GM19438 (cell line): ENCODE data around the gene C5AR2.
"Not testable (repeated sequence)": the region's sequence is repeated elsewhere in the genome, so short reads cannot be mapped to it uniquely, and the experiment has no call there.

ENCODE experiments used
- ATAC-seq: cut with Tn5 transposase; IDR thresholded peaks from one replicate; pipeline ENCODE4 v1.9.1; 2021; ENCODE audit warnings: low read depth; ENCODE audit not compliant: unreplicated experiment

Gene C5AR2

GRCh38 chr19:47357788-47358680 lies 26.1 kb downstream of the C5AR2 start:
- no peak for ATAC-seq

GRCh38 chr19:47358936-47359335 lies 27.0 kb downstream of the C5AR2 start:
- no peak for ATAC-seq

DNA sequence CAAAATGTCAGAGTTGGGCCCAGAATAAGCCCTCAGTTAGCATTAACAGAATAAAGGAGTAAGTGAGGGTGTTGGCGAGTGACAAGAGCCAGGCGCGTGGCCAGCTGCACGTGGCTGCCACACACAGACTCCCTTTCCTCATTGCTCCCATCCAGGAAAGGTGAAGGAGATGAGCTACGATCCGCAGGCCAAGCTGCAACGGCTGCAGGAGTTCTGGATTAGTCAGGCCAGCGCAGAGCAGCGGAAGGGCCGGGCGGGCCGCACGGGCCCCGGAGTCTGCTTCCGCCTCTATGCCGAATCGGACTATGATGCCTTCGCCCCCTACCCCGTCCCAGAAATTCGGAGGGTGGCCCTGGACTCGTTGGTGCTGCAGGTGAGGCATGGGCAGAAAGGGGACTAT lies 30.3 kb downstream of the C5AR2 start:
- no peak for ATAC-seq

DNA sequence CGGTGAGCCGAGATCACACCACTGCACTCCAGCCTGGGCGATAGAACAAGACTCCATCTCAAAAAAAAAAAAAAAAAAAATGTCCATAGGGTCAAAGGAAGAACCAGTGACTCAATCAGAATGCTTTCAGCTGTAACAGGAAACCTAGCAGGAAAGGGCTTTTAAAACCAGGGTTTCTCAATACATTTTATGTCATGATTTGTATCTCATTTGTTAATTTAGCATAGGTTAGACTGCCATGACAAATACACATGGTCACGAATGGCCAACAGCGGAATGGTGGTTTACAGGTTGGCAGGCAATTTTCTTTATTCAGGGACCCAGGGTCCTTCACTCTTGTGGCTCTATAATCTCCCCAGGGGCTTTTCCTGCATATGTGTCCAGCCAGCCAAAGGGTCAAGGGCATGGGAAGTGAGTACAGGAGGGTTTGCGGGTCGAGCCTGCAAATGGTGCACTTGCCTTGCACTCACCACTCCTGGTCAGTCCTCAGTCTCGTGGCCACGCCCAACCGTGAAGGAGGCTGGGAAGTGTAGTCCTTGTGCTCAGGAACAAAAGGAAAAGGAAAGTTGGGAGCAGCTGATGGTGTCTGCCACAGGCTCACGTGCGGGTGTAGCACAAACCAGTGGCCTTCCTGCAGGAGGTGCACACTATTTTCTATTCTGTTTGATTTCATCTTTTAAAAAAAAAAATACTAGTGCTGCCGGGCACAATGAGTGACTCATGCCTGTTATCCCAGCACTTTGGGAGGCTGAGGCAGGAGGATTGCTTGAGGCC lies 32.0 kb downstream of the C5AR2 start:
- ATAC-seq: no peak

- ATAC-seq: not testable (repeated sequence)
These were observed 33.5 kb downstream of the C5AR2 start for GRCh38 chr19:47365455-47365854.

- no peak for ATAC-seq
These were observed 38.2 kb downstream of the C5AR2 start for GRCh38 chr19:47370045-47370611.

- ATAC-seq: no peak
These were observed 39.3 kb downstream of the C5AR2 start for GRCh38 chr19:47371261-47371660.

DNA sequence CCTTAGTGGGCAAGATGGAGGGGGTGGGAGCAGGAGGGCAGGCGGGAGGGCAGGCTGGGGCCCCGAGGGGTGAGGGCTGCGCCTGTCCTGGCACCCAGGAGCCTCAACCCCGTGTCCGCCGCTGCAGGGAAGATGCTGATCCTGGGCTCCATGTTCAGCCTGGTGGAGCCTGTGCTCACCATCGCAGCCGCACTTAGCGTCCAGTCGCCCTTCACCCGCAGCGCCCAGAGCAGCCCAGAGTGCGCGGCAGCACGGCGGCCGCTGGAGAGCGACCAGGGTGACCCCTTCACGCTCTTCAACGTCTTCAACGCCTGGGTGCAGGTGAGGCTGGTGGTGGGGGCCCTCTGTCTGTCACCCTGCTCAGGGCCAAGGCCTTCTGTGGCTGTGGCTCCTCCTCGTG lies 40.6 kb downstream of the C5AR2 start:
- ATAC-seq: no peak

DNA sequence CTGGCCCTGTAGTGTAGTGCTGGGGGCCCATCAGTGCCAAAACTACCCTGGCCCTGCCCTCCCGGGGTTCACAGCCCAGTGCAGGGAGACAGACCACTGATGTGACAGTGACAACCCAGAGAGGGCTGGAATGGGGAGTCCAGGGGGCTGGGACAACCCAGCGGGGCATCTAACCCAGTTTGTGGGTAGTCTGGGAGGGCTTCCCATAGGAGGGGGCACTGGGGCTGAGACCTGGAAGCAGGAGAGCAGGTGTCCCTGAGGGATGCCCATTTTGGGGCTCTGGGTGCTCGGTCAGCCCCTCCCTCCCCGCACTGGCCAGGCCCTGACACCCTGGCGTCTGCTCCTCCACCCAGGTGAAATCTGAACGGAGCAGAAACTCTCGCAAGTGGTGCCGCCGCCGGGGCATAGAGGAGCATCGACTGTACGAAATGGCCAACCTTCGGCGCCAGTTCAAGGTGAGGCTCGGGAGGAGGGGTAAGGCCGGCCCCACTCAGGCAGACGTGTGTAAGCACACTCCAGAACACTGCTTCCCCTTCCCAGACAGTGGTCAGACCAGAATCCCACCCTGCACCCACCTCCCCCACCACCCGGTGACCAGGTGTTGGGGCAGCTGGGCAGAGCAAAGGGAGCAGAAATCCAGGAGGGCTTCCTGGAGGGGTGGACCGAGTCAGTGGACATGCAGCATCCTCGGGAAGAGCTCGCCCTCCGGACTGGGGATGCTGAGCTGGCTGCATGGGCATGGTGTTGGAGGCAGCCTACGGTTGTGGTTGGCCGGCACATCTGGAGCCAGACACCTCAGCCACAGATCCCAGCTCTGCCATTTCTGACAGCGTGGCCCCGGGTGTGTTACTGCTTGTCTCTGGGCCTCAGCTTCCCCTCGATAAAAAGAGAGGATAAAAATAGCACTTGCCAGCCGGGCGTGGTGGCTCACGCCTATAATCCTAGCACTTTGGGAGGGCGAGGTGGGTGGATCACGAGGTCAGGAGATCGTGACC lies 41.6 kb downstream of the C5AR2 start:
- ATAC-seq: no peak

DNA sequence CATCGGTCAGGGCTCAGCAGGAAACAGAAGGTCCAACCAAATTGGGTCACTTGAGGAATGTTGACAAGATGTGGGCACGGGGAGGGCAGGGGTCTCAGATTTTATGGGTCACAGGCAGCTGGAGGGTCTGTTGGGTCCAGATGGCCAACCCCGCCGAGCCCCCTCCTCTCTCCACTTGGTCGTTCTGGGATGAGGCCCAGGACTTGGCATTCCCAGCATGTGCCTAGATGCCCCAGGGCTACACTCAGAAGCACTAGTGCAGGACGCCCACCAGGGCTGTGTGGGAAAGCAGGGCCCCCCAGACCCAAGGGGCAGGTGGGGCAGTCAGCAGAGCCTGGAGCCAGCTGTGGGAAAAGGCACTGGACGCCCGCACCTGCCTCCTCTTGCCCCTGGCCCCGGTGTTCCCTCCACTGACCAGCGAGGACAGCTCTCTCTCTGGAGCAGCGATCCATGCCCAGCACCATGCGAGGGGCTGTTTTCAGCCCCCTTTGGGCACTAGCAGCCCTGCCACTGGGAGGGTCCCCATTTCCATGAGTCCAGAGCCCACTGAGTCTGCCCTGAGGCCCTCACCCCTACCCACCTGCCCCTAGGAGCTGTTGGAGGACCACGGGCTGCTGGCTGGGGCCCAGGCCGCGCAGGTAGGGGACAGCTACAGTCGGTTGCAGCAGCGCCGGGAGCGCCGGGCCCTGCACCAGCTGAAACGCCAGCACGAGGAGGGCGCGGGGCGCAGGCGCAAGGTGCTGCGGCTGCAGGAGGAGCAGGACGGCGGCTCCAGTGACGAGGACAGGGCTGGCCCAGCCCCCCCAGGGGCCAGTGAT lies 43.1 kb downstream of the C5AR2 start:
- no peak for ATAC-seq

DNA sequence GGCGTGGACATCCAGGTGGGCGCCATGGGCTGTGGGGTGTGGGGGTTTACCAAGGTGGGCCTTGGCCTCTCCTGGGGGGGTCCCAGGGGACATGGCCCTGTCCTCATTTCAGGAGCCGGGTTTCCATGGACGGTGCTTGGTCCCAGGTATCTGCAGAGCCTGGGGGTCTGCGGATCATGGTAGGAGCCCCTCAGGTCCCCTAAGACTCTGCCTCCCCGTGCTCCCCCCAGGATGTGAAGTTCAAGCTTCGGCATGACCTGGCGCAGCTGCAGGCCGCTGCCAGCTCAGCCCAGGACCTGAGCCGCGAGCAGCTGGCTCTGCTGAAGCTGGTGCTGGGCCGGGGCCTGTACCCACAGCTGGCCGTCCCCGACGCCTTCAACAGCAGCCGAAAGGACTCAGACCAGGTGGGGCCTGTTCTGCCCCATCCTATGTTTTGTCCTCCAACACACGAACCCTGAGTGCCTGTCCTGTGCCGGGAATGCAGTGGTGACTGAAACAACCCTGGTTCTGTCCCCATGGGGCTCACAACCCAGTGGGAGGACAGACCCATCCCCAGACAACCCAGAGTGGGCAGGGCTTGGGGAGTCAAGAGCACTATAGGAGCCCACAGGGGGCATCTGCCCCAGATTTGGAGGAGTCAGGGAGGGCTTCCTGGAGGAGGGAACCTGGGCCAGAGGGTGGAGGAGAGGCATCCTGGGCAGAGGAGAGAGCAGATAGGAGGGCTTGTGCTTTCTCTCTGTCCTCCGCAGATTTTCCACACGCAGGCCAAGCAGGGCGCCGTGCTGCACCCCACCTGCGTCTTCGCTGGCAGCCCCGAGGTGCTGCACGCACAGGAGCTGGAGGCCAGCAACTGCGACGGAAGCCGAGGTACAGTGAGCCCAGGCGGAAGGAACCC lies 44.0 kb downstream of the C5AR2 start:
- no peak for ATAC-seq

DNA sequence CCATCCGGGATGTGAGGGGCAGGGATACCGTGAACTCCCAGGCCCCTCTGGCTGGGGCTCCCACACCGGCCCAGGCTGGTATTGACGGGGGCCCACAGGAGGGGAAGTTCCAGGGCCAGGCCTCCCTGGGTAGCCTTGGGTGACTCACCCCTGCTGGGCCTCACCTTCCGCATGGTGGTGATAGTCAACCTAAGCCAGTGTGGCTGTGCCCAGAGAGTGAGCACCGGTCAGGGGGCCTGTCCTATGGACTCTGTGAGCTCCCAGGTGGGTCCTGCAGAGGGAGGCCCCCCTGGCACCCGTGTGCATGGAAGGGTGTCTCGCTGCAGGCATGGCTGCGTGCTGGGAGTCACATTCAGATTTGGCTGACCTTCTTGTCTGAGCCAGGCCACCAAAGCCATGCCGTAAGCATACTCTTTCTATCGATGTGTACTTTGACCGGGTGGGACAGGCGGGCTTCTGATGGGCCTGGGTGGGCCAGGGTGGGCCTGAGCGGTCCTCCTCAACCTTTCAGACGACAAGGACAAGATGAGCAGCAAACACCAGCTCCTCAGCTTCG lies 44.7 kb downstream of the C5AR2 start:
- no peak for ATAC-seq

- ATAC-seq: no peak
These were observed 45.3 kb downstream of the C5AR2 start for GRCh38 chr19:47377208-47377701.

DNA sequence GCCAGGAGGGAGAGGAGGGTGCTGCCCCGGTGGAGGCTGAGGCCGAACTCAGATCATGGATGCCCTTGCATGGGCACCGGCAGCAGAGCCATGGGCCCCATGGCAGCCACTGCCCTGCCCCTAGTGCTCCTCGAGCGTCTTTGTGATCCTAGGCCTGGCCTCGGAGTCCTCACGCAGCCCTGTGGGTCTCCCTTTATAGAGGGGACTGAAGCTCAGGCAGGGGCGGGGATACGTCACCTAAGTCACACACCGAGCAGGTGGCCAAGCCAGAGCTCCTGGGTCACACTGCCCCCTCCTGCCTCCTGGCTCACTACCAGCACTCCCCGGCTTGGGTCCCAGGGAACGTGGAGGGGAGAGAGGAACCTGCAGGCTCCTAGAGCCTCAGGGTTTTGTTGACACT lies 45.8 kb downstream of the C5AR2 start:
- no peak for ATAC-seq

DNA sequence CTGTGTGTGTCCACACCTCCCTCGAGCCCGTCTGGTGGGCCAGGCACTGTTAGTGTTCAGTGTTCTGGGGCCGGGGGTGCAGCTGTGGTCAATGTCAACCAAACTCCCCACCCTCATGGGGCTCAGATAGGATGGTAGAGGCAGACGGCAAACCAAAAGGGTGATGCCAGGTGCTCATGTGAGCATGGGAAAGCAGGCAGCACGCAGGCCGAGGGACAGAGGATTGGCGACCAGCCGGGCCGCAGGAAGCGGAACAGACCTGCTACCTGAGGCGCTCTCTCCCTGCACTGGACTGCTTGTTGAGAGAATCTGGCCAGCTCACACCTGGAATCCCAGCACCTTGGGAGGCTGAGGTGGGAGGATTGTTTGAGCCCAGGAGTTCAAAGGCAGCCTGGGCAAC lies 46.3 kb downstream of the C5AR2 start:
- no peak for ATAC-seq

GRCh38 chr19:47379381-47379938 lies 47.5 kb downstream of the C5AR2 start:
- no peak for ATAC-seq

DNA sequence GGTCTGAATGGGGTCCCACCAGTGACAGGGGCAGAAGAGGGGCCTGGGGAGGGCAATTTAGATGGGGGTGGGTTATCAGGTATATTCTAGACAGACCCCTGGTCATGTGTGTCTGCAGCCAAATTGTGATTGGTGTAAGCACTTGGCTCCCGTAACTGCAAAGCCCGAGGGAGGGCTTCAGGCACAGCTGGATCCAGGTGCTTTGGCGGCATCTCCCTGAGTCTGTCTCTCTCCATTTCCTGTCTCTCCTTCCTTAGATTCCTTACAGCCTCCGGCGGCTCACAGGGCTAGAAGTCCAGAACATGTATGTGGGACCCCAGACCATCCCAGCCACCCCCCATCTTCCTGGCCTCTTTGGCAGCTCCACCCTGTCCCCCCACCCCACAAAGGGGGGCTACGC lies 48.6 kb downstream of the C5AR2 start:
- no peak for ATAC-seq

DNA sequence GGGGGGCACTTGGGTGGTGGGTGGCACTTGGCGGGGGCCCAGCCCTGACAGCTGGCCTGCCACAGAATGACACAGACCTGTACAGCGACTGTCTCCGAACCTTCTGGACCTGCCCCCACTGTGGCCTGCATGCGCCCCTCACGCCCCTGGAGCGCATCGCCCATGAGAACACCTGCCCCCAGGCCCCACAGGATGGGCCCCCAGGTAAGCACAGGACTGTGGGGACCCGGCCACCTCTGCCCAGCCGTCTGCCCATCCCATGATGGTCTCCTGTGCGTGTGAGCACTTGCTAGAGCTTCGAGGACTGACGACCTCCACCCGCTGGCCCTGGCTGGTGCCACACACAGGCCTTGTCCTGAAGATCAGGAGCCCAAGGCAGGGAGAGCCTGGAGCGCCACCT lies 49.1 kb downstream of the C5AR2 start:
- no peak for ATAC-seq
